Calu3 (cell line): ENCODE results near the gene EHF. TPM values are rescaled to one million over a fixed set of nuclear protein-coding genes. Genes with fewer than 3 reads are reported as not detected.

ENCODE experiments used
- BruUV-seq: library from RNA; stranded (reverse); fragments of 400-500 nt; replicated peaks from 2 replicates; lab custom pipeline; 2021; lab: Mats Ljungman, UMichigan
- CTCF ChIA-PET: fragments of 300-600 bp; sonication (Branson Sonifier 250); formaldehyde crosslinking; loops from one replicate; lab custom pipeline; 2022; ENCODE audit warnings: antibody characterized with exemption; lab: Charles Lee
- DNase-seq: peaks from one replicate; pipeline ENCODE4 v3.0.0; 2022
- H3K27ac Mint-ChIP-seq: one replicate; pipeline ENCODE4 v1.8.0; 2022; ENCODE audit warnings: mixed read lengths; ENCODE audit not compliant: unreplicated experiment
- H3K27me3 Mint-ChIP-seq: one replicate; pipeline ENCODE4 v1.8.0; 2022; ENCODE audit warnings: mixed read lengths; ENCODE audit not compliant: unreplicated experiment
- H3K36me3 Mint-ChIP-seq: one replicate; pipeline ENCODE4 v1.8.0; 2022; ENCODE audit warnings: mild to moderate bottlenecking, moderate library complexity, mixed read lengths; ENCODE audit not compliant: insufficient read depth, unreplicated experiment
- H3K4me1 Mint-ChIP-seq: one replicate; pipeline ENCODE4 v1.8.0; 2022; ENCODE audit warnings: mild to moderate bottlenecking, low read depth, mixed read lengths; ENCODE audit not compliant: unreplicated experiment
- H3K4me3 Mint-ChIP-seq: one replicate; pipeline ENCODE4 v1.8.0; 2022; ENCODE audit warnings: mild to moderate bottlenecking, low read depth, moderate library complexity, mixed read lengths; ENCODE audit not compliant: unreplicated experiment
- H3K9me3 Mint-ChIP-seq: one replicate; pipeline ENCODE4 v1.8.0; 2022; ENCODE audit warnings: low read depth, mixed read lengths; ENCODE audit not compliant: unreplicated experiment
- intact Hi-C: fragments of 100-400 bp; cut with micrococcal nuclease; formaldehyde crosslinking; loops from one replicate; pipeline ENCODE4 v1.10.0; 2022; ENCODE audit not compliant: unreplicated experiment
- total RNA-seq: library from RNA; stranded (reverse); gene quantifications from 2 replicates; pipeline ENCODE4 v1.2.3, GENCODE V29; 2022
- TF ChIP-seq, protein P1 (sequence below): fragments of 200-600 bp; IDR thresholded peaks from one replicate; pipeline ENCODE4 v1.8.0; 2022; ENCODE audit warnings: antibody characterized with exemption; ENCODE audit not compliant: unreplicated experiment

Gene EHF
- total RNA-seq, 1 experiment from 2014 or later, result 286 TPM

DNA sequence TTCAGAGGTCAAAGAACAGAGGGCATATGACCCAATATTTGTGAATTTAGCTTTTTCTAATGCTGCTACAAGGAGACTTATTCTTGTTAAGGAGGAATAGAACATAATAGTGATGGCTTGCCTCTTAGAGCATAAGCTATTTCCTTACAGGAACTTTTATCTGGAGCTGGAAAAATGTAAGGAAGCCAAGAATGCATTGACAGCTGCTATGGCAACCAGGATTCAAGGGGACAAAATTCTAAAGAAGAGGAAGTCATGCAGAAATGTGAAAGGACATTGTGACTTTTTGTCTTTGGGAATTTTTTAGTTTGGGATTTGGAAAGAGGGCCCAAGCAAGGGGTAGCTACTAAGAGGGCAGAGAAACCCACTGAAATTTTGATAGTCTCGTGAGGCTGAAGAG, 51.1 kb downstream of the EHF start:
- H3K27ac Mint-ChIP-seq, result no peak overlapping the region
- CTCF ChIA-PET, result no interaction called here
- TF ChIP-seq, protein P1, sequence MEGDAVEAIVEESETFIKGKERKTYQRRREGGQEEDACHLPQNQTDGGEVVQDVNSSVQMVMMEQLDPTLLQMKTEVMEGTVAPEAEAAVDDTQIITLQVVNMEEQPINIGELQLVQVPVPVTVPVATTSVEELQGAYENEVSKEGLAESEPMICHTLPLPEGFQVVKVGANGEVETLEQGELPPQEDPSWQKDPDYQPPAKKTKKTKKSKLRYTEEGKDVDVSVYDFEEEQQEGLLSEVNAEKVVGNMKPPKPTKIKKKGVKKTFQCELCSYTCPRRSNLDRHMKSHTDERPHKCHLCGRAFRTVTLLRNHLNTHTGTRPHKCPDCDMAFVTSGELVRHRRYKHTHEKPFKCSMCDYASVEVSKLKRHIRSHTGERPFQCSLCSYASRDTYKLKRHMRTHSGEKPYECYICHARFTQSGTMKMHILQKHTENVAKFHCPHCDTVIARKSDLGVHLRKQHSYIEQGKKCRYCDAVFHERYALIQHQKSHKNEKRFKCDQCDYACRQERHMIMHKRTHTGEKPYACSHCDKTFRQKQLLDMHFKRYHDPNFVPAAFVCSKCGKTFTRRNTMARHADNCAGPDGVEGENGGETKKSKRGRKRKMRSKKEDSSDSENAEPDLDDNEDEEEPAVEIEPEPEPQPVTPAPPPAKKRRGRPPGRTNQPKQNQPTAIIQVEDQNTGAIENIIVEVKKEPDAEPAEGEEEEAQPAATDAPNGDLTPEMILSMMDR, result no peak
- intact Hi-C loops, result no loop called here
- H3K36me3 Mint-ChIP-seq, result peaks cover 11% of the 10 kb centered on the region
- no peak overlapping the region for H3K4me3 Mint-ChIP-seq
- no TSS peak for BruUV-seq
- H3K4me1 Mint-ChIP-seq, result peaks cover 20% of the 10 kb centered on the region
- H3K9me3 Mint-ChIP-seq, result no peaks in the 10 kb centered on the region
- H3K27me3 Mint-ChIP-seq, result no peaks in the 10 kb centered on the region
- no peak for DNase-seq

DNA sequence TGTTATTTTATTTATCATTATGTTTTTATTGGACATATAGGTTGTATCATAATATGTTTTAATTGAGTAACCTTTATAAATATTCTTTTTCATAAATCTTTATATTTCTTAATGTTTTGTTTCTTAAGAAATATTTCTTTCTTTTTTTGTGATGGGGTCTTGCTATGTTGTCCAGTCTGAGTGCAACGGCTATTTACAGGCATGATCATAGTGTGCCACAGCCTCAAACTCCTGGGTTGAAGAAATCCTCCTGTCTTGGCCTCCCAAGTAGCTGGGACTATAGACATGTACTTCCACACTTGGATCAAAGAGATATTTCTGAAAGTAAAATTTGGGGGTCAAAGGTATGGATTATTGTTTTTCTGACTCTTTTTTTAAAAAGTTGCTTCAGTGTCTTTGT, 53.1 kb downstream of the EHF start:
- Mint-ChIP-seq H3K4me3 (no peak overlapping the region), H3K36me3 (no peaks in the 10 kb centered on the region), H3K4me1 (peaks cover 8% of the 10 kb centered on the region), H3K9me3 (no peaks in the 10 kb centered on the region), H3K27ac (no peak overlapping the region), H3K27me3 (no peaks in the 10 kb centered on the region)
- intact Hi-C loops, result no loop called here
- BruUV-seq, result no TSS peak
- TF ChIP-seq, protein P1, result no peak
- no peak for DNase-seq
- CTCF ChIA-PET, result no interaction called here

DNA sequence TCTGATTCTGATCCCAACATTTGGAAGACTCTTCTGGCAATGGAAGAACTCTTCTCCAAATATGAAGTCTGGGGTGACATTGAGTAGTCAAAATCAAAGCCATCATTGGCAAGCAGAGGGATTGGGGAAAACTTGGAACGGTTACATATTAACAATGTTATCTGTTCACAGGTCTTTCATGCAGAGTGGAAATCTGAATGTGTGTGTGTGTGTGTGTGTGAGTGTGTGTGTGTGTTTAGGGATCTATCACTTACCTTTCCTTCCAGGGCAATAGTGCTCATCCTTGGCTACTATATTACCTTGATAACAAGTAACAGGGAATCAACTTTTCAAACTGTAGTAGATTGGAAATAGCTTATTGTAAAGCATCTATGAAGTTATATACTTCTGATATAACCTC, 55.3 kb downstream of the EHF start:
- no peak for DNase-seq
- BruUV-seq, result no TSS peak
- TF ChIP-seq, protein P1, result no peak
- CTCF ChIA-PET, result no interaction called here
- peak overlapping the region; percentile 4 for H3K27ac Mint-ChIP-seq
- H3K36me3 Mint-ChIP-seq, result peaks cover 10% of the 10 kb centered on the region
- intact Hi-C loops, result no loop called here
- H3K9me3 Mint-ChIP-seq, result no peaks in the 10 kb centered on the region
- H3K27me3 Mint-ChIP-seq, result no peaks in the 10 kb centered on the region
- H3K4me1 Mint-ChIP-seq, result peaks cover 18% of the 10 kb centered on the region
- H3K4me3 Mint-ChIP-seq, result no peak overlapping the region

DNA sequence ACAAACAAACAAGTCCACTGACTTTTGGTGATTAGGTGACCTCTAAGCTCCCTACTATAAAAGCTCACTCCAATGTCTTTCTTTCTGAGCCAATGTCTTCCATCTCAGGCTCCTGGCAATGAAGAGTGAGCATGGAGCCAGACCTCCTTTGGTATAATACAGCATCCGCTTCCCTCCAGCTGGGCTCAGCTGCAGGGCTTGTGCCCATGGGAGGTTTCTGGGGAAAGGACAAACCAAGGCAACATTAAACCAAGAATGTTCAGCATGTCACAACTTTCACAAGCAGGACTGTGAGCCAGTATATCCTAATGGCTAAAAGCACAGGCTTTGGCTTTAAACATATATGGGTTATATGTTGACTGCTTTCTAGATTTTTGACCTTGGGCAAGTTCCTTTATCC, 58.8 kb downstream of the EHF start:
- TF ChIP-seq, protein P1, result no peak
- no TSS peak for BruUV-seq
- no peak overlapping the region for H3K27ac Mint-ChIP-seq
- intact Hi-C loops, result no loop called here
- H3K27me3 Mint-ChIP-seq, result no peaks in the 10 kb centered on the region
- no peaks in the 10 kb centered on the region for H3K9me3 Mint-ChIP-seq
- H3K36me3 Mint-ChIP-seq, result peaks cover 13% of the 10 kb centered on the region
- no peak overlapping the region for H3K4me3 Mint-ChIP-seq
- DNase-seq, result no peak
- peaks cover 31% of the 10 kb centered on the region for H3K4me1 Mint-ChIP-seq
- CTCF ChIA-PET, result interaction anchor here (0.6 kb wide), 1 partner anchor 330 kb away, joined by 3 read pairs; no protein-coding TSS in a partner anchor
